IPS DF 6.9 (cell line): ENCODE data around the gene MAGEA11.
A peak's percentile ranks its signal among the peaks of the same experiment; 100 is the strongest.
"Not testable (repeated sequence)": the region's sequence is repeated elsewhere in the genome, so short reads cannot be mapped to it uniquely, and the experiment has no call there.

Experiments
- DNase-seq: peaks from one replicate; pipeline ENCODE4 v3.0.0-alpha.2; 2013; ENCODE audit warnings: low read depth, low spot score
- H3K27ac ChIP-seq: one replicate; pipeline ENCODE4 v1.5.1; 2013; ENCODE audit warnings: low read length, control low read depth
- H3K27me3 ChIP-seq: 2 replicates; pipeline ENCODE4 v1.6.1; 2013; ENCODE audit warnings: mild to moderate bottlenecking, low read length; ENCODE audit not compliant: control insufficient read depth, insufficient read depth
- H3K36me3 ChIP-seq: 2 replicates; pipeline ENCODE4 v1.6.1; 2013; ENCODE audit warnings: low read length; ENCODE audit not compliant: control insufficient read depth, insufficient read depth
- H3K4me1 ChIP-seq: 2 replicates; pipeline ENCODE4 v1.6.1; 2013; ENCODE audit warnings: low read length; ENCODE audit not compliant: control insufficient read depth, insufficient read depth
- H3K4me3 ChIP-seq: 2 replicates; pipeline ENCODE4 v1.5.1; 2013; ENCODE audit warnings: mild to moderate bottlenecking, low read length
- H3K9me3 ChIP-seq: 2 replicates; pipeline ENCODE4 v1.6.1; 2013; ENCODE audit warnings: low read length, inconsistent platforms; ENCODE audit not compliant: control insufficient read depth, insufficient read depth
- WGBS: extraction: QIAGEN DNeasy Blood & Tissue Kit; methylation state at CpG from one replicate; pipeline ENCODE4 v1.1.7; 2013; ENCODE audit warnings: mixed read lengths, missing lambda C conversion rate; ENCODE audit not compliant: insufficient read length, insufficient coverage; 5-methylcytosine and 5-hydroxymethylcytosine counted together

MAGEA11 gene, protein sequence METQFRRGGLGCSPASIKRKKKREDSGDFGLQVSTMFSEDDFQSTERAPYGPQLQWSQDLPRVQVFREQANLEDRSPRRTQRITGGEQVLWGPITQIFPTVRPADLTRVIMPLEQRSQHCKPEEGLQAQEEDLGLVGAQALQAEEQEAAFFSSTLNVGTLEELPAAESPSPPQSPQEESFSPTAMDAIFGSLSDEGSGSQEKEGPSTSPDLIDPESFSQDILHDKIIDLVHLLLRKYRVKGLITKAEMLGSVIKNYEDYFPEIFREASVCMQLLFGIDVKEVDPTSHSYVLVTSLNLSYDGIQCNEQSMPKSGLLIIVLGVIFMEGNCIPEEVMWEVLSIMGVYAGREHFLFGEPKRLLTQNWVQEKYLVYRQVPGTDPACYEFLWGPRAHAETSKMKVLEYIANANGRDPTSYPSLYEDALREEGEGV

DNA sequence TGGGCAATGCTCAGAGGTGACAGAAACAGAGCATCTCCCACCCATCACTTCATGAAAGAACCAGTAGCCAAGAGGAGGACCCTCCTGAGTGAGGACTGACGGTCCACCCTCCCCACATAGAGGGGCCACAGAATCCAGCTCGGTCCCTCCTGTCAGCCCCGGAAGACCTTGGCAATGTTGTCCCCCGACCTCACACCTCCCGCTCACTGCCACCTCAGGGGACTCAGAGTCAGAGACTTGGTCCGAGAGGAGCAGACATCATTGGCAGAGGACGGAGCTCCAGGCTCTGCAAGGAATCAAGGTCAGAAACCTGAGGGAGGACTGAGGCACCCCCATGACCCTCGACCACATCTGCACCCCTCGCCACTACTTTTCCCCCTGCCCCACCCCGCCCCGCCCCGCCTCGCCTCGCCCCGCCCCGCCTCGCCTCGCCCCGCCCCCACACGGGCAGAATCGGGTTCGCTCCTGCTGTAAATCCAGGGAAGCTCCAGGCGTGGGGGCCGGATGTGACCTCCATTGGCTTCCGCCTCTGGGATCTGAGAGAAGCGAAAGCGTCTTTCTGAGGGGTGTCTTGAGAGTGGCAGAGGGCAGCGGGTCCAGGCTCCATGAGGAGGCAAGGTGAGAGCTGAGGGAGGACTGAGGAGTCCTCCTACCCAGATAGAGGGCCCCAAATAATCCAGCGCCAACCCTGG is at the start of gene MAGEA11:
TSS of gene MAGEA11 (plus strand) at position 516 of the 692 bp plus-strand sequence. CDS start 1,100 bp downstream, outside the sequence.
- no CpG with 5 or more reads among the region's 29 CpGs for WGBS

DNA sequence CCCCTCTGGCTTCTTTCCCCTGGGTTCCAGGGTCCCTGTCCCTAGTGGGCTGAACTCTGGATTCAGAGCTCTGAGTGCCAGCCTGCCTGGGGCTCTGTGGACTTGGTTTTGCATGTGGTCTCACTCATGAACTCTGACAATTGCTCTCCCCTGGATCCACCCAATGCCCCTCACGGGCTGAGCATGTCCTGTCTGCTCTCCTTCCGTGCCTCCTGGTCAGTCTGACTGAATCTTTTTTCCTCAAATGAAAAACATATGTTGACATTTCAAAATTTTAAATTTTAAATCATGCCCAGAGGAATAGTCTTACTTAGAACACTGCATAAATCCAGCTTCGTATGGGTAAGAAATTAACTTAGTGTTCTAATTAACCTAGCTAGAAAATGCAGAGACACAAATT is 36.8 kb upstream of the MAGEA11 start:
- not testable (repeated sequence) for H3K27me3 ChIP-seq, H3K36me3 ChIP-seq, H3K9me3 ChIP-seq, H3K4me3 ChIP-seq, H3K27ac ChIP-seq, H3K4me1 ChIP-seq, DNase-seq
- WGBS, result no CpG with 5 or more reads among the region's 3 CpGs

More for the DNA sequence above, at the start of gene MAGEA11:
- Histone ChIP-seq H3K27ac (no peak within 1 kb of the TSS), H3K4me3 (no peak within 1 kb of the TSS), H3K9me3 (no peaks in the 10 kb centered on the region), H3K36me3 (no peaks in the 10 kb centered on the region), H3K4me1 (no peaks in the 10 kb centered on the region), H3K27me3 (no peaks in the 10 kb centered on the region)
- no peak for DNase-seq

DNA sequence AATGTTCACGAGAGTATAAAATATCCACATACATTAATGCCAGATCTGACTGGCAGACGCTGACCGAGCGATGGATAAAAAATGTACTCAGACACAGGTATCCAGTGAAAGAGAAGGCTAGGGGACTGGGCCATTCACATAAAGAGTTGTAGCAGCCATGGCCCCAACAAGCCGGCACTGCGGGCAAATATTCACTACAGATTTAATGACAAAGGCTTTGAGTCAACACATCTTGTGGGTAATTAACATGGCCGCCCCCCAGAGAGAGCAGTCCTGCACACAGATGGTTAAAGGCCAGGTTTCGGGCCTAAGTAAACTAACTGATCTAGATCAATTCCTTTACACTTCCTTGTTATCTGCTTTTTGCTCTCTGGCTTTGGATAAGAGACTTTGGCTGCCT is 36.3 kb upstream of the MAGEA11 start:
- not testable (repeated sequence) for H3K27me3 ChIP-seq, H3K4me3 ChIP-seq, H3K27ac ChIP-seq, H3K9me3 ChIP-seq, H3K4me1 ChIP-seq, DNase-seq, H3K36me3 ChIP-seq
- WGBS, result no CpG with 5 or more reads among the region's 8 CpGs

DNA sequence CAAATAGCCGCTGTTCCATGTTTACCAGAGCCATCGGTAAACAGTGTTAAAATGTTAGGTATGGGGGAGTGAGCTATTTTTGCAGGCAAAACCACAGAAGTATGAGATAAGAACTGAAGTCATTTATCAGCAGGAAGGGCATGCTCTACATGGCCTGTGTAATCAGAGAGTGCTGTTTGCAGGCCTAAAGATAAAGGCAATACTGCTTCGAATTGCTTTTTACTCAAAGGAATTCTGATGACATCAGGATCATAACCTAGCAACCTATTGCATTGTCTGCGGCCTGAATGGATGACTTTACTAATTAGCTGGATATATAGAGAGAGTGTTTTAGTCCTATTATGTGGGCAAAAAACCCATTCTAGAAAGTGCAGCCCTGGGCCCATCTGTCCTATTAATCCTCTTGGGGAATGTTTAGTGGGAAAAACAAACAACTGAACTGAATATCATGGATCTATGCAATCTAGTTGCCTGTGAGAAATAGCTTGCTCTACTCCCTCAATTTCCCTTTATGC is 32.6 kb upstream of the MAGEA11 start:
- not testable (repeated sequence) for H3K36me3 ChIP-seq, H3K27ac ChIP-seq, DNase-seq, H3K27me3 ChIP-seq, H3K9me3 ChIP-seq, H3K4me3 ChIP-seq, H3K4me1 ChIP-seq
- WGBS, result no CpG with 5 or more reads among the region's 4 CpGs

DNA sequence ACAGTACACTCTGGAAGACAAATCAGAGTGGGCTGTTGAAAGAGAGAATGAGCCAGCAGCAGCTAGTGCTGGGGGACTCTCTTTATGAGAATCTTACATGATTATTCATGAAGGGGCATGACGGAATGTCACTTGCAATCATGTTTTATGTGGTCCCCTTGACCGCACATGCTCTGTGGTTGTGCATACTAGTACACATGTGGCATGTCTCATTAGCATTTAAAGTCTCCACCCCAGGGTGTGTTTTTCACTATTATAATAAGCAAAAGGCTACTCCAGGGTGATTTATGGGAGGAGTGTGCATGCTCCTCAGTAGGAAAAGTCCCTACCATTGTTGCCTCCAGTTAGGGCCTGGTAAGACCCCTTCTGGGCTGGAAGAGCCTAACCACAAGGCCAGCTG is 30.7 kb upstream of the MAGEA11 start:
- no peak for DNase-seq
- Histone ChIP-seq H3K27ac (no peak overlapping the region), H3K9me3 (no peaks in the 10 kb centered on the region), H3K4me1 (no peaks in the 10 kb centered on the region; the same call in 1 of the 2 replicates), H3K4me3 (no peak overlapping the region), H3K27me3 (no peaks in the 10 kb centered on the region), H3K36me3 (no peaks in the 10 kb centered on the region)
- no CpG with 5 or more reads among the region's 2 CpGs for WGBS

DNA sequence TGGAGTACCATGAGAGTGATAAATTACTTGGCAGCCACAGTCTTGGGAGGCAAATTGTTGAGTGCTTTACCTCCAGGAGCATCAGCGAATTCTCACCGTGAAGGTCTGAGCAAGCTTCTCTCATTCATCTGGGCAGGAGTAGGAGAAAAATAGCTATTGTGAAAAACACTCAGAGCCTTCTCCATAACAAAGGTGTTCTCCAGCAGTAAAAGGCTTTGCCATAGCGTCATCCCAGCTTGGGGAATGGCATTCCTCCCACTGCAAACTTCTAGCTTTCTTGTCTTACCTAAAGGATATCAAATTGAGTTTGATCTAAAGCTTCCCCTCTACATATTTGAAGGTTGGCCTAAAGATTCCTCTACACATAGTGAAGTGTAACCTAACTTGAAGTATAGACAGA is 29.8 kb upstream of the MAGEA11 start:
- Histone ChIP-seq H3K27ac (no peak overlapping the region), H3K27me3 (no peaks in the 10 kb centered on the region), H3K9me3 (no peaks in the 10 kb centered on the region), H3K4me1 (no peaks in the 10 kb centered on the region; the same call in 1 of the 2 replicates), H3K36me3 (no peaks in the 10 kb centered on the region), H3K4me3 (no peak overlapping the region)
- peak; percentile 11 for DNase-seq
- WGBS, result no CpG with 5 or more reads among the region's 3 CpGs

DNA sequence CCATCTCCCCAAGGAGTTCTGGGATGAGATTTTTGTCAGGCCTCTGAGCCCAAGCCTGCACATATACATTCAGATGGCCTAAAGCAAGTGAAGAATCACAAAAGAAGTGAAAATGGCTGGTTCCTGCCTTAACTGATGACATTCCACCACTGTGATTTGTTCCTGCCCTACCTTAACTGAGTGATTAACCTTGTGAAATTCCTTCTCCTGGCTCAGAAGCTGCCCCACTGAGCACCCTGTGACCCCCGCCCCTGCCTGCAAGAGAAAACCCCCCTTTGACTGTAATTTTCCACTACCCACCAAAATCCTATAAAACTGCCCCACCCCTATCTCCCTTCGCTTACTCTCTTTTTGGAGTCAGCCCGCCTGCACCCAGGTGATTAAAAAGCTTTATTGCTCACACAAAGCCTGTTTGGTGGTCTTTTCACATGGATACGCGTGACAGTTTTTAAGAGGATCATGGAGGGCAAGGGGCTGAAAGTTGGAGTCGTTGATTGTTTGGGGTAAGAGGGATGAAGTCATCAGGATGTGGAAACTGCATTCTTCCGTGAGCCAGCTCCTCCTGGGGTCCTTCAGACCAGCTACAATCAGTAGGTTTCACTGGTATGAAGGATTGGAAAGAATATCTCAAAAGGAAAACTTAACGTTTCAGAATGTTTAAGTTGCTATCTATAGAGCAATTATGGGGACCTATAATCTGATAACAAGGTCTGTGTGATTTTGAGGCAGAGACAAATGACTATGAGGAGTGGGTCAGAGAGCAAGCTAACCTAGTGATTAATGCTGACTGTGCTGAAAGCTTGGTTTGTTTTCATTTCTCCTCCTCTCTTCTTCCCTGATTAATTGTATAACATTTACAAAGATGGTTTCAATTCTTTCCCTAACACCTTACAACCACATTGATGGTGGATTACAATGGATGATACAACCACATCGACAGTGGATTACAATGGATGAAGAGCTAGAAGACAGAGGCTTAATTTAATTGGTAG is 28.6 kb upstream of the MAGEA11 start:
- Histone ChIP-seq H3K27ac (no peak overlapping the region), H3K4me3 (no peak overlapping the region)
- no CpG with 5 or more reads among the region's 9 CpGs for WGBS

DNA sequence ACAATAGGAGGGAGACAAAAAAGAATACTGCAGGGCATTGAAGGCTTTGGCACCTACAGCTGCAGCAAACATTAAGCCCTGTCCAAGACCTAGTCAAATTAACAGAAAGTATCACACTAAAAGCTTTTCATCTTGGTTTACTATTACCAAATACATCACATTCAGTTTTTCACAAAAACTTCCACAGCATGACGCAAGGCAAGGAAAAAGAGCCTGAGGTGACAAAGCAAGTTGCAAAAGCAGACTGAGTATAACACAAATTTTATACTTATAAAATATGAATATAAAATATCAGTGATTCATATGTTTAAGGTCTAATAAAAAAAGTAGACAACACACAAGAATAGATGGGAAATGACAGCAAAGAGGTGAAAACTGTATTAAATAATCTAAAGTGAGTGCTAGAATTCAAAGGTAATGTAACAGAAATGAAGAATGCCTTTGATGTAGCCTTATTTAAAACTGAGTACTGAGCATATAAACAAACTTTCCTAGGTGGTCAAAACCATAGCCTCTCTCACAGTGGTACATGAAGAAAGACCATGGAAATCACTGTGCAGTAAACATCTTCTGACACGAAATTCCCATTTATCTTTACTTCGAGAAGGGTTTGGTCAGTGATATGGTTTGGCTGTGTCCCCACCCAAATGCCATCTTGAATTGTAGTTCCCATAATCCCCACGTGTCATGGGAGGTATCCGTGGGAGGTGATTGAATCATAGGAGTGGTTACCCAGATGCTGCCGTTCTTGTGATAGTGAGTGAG is 27.7 kb upstream of the MAGEA11 start:
- Histone ChIP-seq H3K27me3 (no peaks in the 10 kb centered on the region), H3K4me3 (no peak overlapping the region), H3K36me3 (no peaks in the 10 kb centered on the region), H3K27ac (no peak overlapping the region), H3K4me1 (no peaks in the 10 kb centered on the region; the same call in 1 of the 2 replicates), H3K9me3 (no peaks in the 10 kb centered on the region)
- WGBS, result no CpG with 5 or more reads among the region's 6 CpGs
- no peak for DNase-seq

More for the DNA sequence above, 28.6 kb upstream of the MAGEA11 start:
- no peaks in the 10 kb centered on the region for H3K36me3 ChIP-seq
- H3K27me3 ChIP-seq, result no peaks in the 10 kb centered on the region
- H3K4me1 ChIP-seq, result no peaks in the 10 kb centered on the region; the same call in 1 of the 2 replicates
- no peaks in the 10 kb centered on the region for H3K9me3 ChIP-seq
- no peak for DNase-seq

DNA sequence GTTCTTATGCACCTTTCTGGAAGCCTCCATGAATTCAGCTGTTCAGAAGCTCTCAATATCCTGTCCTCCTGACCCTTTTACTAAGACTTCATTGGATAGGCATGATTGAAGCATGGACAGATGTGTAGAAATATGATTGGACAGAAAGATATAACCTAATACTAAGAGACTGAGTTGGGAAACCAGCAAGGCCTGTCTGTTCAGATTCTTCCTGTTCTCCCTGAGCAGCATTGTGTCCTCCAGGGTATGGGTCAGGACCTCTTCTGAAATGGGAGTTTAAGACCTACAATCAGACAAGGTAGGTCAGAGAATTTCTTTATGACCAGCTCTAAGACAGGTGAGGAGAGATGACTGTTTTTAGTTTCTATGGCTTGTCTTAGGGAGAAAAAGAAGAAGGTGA is 23.9 kb upstream of the MAGEA11 start:
- H3K9me3 ChIP-seq, result no peaks in the 10 kb centered on the region
- H3K4me3 ChIP-seq, result no peak overlapping the region
- H3K4me1 ChIP-seq, result no peaks in the 10 kb centered on the region
- no peak overlapping the region for H3K27ac ChIP-seq
- H3K27me3 ChIP-seq, result no peaks in the 10 kb centered on the region
- no peak for DNase-seq
- no peaks in the 10 kb centered on the region for H3K36me3 ChIP-seq
